Caco-2 (cell line): Measurements from ENCODE around the gene NDUFA1. TPM values are rescaled to one million over a fixed set of nuclear protein-coding genes. Genes with fewer than 3 reads are reported as not detected.

ENCODE experiments used
- total RNA-seq: library from RNA; stranded (reverse); gene quantifications from 2 replicates; pipeline ENCODE4 v1.2.3, GENCODE V29; 2022

Gene NDUFA1
- total RNA-seq, 1 experiment from 2014 or later: 82.6 TPM

Other genes with a start within 250 kb of the NDUFA1 start
- gene SEPTIN6, start 178.7 kb upstream of the NDUFA1 start, total RNA-seq: 11.1 and 12.1 TPM in 2 replicates
- gene SOWAHD, start 113.2 kb upstream of the NDUFA1 start, total RNA-seq: 2.0 and 2.2 TPM in 2 replicates
- 1,700 and 1,787 TPM in 2 replicates for gene RPL39, start 80.2 kb upstream of the NDUFA1 start, total RNA-seq
- 18.4 and 19.0 TPM in 2 replicates for gene UPF3B, start 18.9 kb upstream of the NDUFA1 start, total RNA-seq
- 12.7 and 13.3 TPM in 2 replicates for gene RNF113A, start 99 bp upstream of the NDUFA1 start, total RNA-seq
- gene AKAP14, start 24.1 kb downstream of the NDUFA1 start, total RNA-seq: not detected in 2 replicates
- 7.2 and 9.5 TPM in 2 replicates for gene NKAP, start 71.9 kb downstream of the NDUFA1 start, total RNA-seq
- gene RHOXF2B, start 205.9 kb downstream of the NDUFA1 start, total RNA-seq: not detected in 2 replicates
- not detected in 2 replicates for gene RHOXF1, start 244.1 kb downstream of the NDUFA1 start, total RNA-seq